ENCODE results near the gene MYRF. TPM values are rescaled to one million over a fixed set of nuclear protein-coding genes. Genes with fewer than 3 reads are reported as not detected.

Gene MYRF
- total and polyA plus RNA-seq, 9 of the 15 experiments (the other 6 are each of a cell fraction or from before 2014, with no cell fraction given), result 2.3 to 25.8 (median 7.1) TPM

- TF ChIP-seq EP300 (IDR thresholded peaks at IDR 0.05; ENCODE audit: low read length), result peak; percentile 95
- no peak for TF ChIP-seq ATF1 (CRISPR knock-in tag; IDR thresholded peaks at IDR 0.05)
- 0 out of 2 replicates have a peak, but pooled peaks have one; percentile 43 for TF ChIP-seq ATF1 (tag; IDR thresholded peaks at IDR 0.05)
- TF ChIP-seq SNIP1 (IDR thresholded peaks at IDR 0.05; ENCODE audit: low read depth), result no peak
- peak; percentile 88 for TF ChIP-seq ZKSCAN8 (CRISPR knock-in tag; IDR thresholded peaks at IDR 0.05)
- TF ChIP-seq ZNF316 (IDR thresholded peaks at IDR 0.05), result no peak
- TF ChIP-seq KAT2B (IDR thresholded peaks at IDR 0.05; ENCODE audit: low read depth, low read length), result no peak
- TF ChIP-seq ZNF717 (CRISPR knock-in tag; IDR thresholded peaks at IDR 0.05), result no peak
- TF ChIP-seq STAT5B (CRISPR knock-in tag; IDR thresholded peaks at IDR 0.05), result no peak
- peak; percentile 97 for TF ChIP-seq VEZF1 (CRISPR knock-in tag; IDR thresholded peaks at IDR 0.05)
- TF ChIP-seq ZKSCAN3 (CRISPR knock-in tag; IDR thresholded peaks at IDR 0.05), result no peak
- TF ChIP-seq ZNF518B (CRISPR knock-in tag; IDR thresholded peaks at IDR 0.05), result no peak
- no peak for TF ChIP-seq HMG20A (CRISPR knock-in tag; conservative IDR thresholded peaks at IDR 0.05)
- no peak for TF ChIP-seq ZNF511 (CRISPR knock-in tag; IDR thresholded peaks at IDR 0.05)
- TF ChIP-seq NFIC (IDR thresholded peaks at IDR 0.05), result peak; percentile 57
- TF ChIP-seq ZBTB1 (CRISPR knock-in tag; IDR thresholded peaks at IDR 0.05; ENCODE audit: borderline replicate concordance, low read depth), result no peak
- TF ChIP-seq DNMT1 (IDR thresholded peaks at IDR 0.05), result no peak
- no peak for TF ChIP-seq ZBED1 (IDR thresholded peaks at IDR 0.05)
- TF ChIP-seq KLF16 (IDR thresholded peaks at IDR 0.05), result peak; percentile 51; the same call in 1 of the 2 replicates
- no peak for TF ChIP-seq PREB (CRISPR knock-in tag; IDR thresholded peaks at IDR 0.05)
- 0 out of 2 replicates have a peak, but pooled peaks have one; percentile 12 for TF ChIP-seq DIDO1 (tag; IDR thresholded peaks at IDR 0.05; ENCODE audit: low read depth)
- TF ChIP-seq TOE1 (IDR thresholded peaks at IDR 0.05; ENCODE audit: borderline replicate concordance), result 0 out of 2 replicates have a peak, but pooled peaks have one; percentile 18
- TF ChIP-seq TOE1 (CRISPR knock-in tag; IDR thresholded peaks at IDR 0.05; ENCODE audit: borderline replicate concordance, low read depth), result no peak
- no peak for TF ChIP-seq PCBP1 (IDR thresholded peaks at IDR 0.05; ENCODE audit: low read depth, low read length, poor library complexity, severe bottlenecking)
These were observed 82.0 kb downstream of the MYRF start (continued) for GRCh38 chr11:61834278-61835048.

Data from K562 (cell line).